ENCODE results near the gene SWT1. TPM values are rescaled to one million over a fixed set of nuclear protein-coding genes. Genes with fewer than 3 reads are reported as not detected.
A peak's percentile ranks its signal among the peaks of the same experiment; 100 is the strongest.
"Not testable (repeated sequence)": the region's sequence is repeated elsewhere in the genome, so short reads cannot be mapped to it uniquely, and the experiment has no call there.

SWT1 gene
- total RNA-seq, 1 experiment from 2014 or later = 4.7 TPM

GRCh38 chr1:185321104-185321503 lies 164.1 kb downstream of the SWT1 start:
- not testable (repeated sequence) for DNase-seq (ENCODE audit: low read depth)

DNA sequence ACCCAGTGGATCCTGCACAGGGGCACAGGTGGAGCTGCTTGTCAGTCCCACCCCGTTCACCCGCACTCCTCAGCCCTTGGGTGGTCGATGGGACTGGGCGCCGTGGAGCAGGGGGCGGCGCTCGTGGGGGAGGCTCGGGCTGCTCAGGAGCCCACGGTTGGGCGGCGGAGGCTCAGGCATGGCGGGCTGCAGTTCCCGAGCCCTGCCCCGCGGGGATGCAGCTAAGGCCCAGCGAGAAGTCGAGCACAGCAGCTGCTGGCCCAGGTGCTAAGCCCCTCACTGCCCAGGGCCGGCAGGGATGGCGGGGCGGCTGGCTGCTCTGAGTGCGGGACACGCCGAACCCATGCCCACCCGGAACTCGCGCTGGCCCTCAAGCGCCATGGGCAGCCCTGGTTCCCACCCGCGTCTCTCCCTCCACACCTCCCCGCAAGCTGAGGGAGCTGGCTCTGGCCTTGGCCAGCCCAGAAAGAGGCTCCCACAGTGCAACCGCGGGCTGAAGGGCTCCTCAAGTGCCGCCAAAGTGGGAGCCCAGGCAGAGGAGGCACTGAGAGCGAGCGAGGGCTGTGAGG lies 164.8 kb downstream of the SWT1 start:
- not testable (repeated sequence) for DNase-seq (ENCODE audit: low read depth)

DNA sequence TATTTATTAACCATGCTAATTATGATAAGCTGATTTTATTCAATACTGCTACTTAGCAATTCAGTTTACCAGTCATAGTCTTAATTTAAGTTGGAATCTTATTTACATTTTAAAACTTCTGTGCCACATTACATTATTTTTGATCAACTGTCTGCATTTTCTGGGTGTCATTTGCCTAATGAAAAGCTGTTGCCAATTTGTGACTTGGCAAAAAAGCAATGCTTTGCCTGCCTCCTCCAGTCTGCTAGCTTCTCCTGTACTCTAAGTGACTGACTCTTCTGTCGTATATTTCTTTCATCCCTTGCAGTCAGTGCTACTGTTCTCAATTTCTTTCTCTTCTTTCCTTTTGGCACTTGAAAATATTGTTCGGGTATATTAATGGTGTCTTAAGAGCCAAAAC lies 165.7 kb downstream of the SWT1 start:
- DNase-seq (ENCODE audit: low read depth) = no peak

DNA sequence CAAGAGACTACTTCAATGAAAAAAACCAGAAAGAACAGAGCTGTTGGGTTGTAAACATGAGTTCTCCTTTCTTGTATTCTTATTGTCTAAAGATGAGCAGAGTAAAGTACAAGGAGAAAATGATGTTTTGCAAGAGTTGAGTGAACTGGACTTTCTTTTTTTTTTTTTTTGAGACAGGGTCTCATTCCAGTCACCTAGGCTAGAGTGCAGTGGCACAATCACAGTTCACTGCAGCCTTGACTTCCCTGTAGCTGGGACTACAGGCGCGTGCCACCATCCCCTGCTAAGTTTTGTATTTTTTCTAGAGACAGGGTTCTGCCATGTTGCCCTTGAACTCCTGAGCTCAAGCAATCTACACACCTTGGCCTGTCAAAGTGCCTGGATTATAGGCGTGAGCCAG lies 167.2 kb downstream of the SWT1 start:
- no peak for DNase-seq (ENCODE audit: low read depth)

GRCh38 chr1:185325413-185325812 lies 168.4 kb downstream of the SWT1 start:
- DNase-seq (ENCODE audit: low read depth) = no peak

GRCh38 chr1:185328255-185328654 lies 171.3 kb downstream of the SWT1 start:
- DNase-seq (ENCODE audit: low read depth) = no peak

DNA sequence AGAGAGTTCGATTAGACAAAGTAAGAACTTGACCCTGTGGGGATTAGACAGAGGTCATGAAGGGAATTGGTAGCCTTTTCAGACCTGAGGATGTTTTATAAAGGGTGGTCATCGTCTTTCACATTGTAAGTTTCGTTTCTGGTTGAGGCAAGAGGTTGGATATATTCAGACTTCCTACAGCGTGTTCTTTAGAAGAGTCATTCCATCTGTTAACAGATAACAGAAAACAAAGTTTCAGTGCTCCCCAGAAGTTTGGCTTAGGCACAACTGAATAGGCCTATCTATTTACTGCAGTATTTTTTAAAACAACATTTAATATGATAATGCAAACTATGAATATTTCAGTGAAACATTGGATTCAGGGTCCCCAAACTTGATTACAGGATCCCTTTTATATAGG lies 177.2 kb downstream of the SWT1 start:
- DNase-seq (ENCODE audit: low read depth) = no peak

DNA sequence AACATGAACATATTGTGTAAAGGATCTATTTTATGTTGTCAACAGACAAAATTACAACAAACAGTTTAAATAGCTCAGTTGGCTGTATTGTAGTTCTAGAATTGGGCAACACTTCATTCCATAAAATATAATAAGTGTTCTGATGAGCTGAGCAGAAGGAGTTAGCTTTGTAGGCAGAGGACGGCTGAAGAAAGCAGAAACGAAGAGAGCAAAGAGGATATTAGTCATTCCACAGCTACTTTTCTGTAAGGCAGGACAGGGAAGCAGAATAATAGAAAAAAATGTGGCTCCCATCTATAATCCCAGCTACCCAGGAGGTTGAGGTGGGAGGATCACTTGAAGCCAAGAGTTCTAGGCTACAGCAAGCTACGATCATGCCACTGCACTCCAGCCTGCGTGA lies 180.3 kb downstream of the SWT1 start:
- peak; percentile 27 for DNase-seq (ENCODE audit: low read depth)

GRCh38 chr1:185338719-185339622 lies 182.0 kb downstream of the SWT1 start:
- peak; percentile 60 for DNase-seq (ENCODE audit: low read depth)

GRCh38 chr1:185341196-185341781 lies 184.3 kb downstream of the SWT1 start:
- no peak for DNase-seq (ENCODE audit: low read depth)

Other genes starting within 250 kb of the SWT1 start
- gene NIBAN1, start 182.7 kb upstream of the SWT1 start, total RNA-seq (2014; rRNA removed; shearing (Covaris generic)) = 9.7 and 9.9 TPM in 2 replicates
- gene RNF2, start 111.6 kb upstream of the SWT1 start, total RNA-seq (2014; rRNA removed; shearing (Covaris generic)) = 17.5 and 21.1 TPM in 2 replicates
- 19.2 and 20.4 TPM in 2 replicates for gene TRMT1L, start 214 bp upstream of the SWT1 start, total RNA-seq (2014; rRNA removed; shearing (Covaris generic))
- gene IVNS1ABP, start 160.1 kb downstream of the SWT1 start, total RNA-seq (2014; rRNA removed; shearing (Covaris generic)) = 57.1 and 67.0 TPM in 2 replicates